ENCODE measurements around the gene STAB1.

Gene STAB1

GRCh38 chr3:52458031-52458760 lies 36.9 kb upstream of the STAB1 start:
- no peak for FAIRE-seq

DNA sequence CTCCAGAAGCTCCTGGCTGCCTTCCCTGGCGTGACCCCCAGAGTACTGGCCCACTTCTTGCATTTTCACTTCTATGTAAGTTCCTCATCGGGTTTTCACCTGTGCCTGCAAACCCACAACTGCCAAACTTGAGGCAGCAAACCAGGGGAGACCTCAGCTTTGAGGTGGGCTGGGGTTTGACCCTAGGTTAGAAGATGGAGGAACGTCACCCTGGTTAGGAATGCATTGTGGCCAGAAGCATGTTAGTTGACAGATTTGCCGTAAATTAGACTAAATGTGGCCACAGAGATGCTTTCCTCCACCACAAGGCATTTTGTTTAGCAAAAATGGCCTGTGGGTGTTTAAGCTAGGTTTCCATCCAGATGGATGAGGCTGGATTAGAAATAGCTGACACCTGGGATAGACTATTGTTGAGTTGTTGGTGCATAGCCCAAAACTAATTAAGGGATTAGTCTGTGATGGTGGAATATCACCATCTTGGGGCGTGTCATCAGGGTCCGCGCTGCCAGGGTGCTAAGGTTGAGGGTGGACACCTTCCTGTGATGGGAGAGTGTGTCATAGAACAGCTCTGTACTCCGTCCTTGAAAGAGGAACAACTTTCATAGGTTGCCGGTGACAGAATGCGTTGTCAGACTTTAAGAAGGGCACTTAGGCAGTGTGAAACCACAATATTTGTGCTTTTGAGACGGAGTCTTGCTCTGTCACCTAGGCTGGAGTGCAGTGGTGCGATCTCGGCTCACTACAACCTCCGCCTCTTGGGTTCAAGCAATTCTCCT lies 36.2 kb upstream of the STAB1 start:
- no peak for FAIRE-seq

- no peak for FAIRE-seq
These were observed 33.3 kb upstream of the STAB1 start for GRCh38 chr3:52461874-52462273.

DNA sequence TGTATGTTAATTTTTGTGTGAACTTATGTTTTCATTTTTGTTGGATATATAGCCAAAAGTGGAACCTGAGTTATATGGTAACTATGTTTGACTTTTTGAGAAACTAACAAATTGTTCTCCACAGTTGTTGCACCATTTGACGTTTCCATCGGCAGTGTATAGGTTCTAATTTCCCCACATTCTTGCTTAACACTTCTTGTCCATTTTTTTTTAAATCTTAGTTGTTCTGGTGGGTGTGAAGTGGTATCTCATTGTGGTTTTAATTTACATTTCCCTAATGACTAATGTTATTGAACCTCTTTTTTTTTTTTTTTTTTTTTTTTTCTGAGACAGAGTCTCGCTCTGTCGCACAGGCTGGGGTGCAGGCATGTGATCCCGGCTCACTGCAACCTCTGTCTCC lies 31.7 kb upstream of the STAB1 start:
- FAIRE-seq = no peak

- FAIRE-seq = no peak
These were observed 26.8 kb upstream of the STAB1 start for GRCh38 chr3:52468336-52468735.

GRCh38 chr3:52469001-52469400 lies 26.1 kb upstream of the STAB1 start:
- no peak for FAIRE-seq

DNA sequence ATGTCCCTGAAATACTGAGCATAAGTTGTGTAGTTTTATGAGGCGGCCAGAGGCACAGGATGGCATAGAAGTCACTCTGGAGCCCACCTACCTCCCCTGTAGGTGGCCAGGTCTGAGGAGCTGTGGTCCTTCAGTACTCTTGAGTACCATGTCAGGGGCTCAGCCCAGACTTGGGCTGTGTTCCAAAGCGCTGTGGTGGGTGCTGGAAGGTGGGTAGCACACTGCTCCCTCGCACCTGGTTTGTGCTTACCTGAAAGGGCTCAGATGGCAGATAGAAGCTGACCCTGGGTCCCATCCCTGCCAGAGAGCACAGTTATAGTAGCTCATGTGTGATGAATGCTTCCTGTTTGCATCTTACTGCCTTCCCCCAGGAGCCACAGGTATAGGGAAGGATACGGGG lies 24.2 kb upstream of the STAB1 start:
- no peak for FAIRE-seq

DNA sequence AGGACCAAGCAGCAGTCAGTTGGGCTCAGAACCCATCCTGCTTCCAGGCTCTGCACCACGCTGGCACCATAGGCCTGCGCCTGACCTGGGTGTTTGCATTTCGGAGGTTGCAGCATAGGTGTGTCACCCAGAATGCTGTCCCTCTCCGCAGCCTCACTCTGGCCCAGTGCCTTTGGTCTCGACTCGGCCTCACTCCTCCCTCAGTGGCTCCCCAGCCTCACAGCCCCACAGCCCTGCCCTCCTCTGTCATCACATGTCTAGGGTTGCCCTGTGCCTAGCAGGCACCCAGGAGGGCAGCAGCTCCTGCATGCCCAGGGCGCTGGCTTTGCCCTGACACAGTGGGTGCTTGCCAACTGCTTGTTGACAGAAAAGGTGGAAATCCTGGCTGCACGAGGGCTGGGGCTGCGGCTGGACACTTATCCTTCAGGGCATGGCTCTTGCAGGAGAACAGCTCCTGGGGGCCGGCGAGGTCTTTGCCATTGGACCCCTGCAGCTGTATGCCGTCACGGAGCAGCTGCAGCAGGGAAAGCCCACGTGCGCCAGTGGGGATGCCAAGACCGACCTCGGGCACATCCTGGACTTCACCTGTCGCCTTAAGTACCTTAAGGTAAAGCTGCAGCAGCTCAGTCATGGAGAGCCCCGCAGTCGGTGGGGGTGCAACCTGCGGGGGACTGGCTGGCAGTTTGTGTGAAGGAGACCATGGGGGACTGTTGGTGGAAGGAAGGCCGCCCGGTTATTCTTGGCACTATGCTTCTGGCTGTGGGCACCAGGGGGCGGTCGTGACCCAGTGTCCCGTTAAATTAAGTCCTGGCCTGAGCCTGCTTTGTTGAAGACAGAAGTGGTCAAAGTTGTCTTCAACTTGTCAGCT lies 23.5 kb upstream of the STAB1 start:
- FAIRE-seq = no peak

DNA sequence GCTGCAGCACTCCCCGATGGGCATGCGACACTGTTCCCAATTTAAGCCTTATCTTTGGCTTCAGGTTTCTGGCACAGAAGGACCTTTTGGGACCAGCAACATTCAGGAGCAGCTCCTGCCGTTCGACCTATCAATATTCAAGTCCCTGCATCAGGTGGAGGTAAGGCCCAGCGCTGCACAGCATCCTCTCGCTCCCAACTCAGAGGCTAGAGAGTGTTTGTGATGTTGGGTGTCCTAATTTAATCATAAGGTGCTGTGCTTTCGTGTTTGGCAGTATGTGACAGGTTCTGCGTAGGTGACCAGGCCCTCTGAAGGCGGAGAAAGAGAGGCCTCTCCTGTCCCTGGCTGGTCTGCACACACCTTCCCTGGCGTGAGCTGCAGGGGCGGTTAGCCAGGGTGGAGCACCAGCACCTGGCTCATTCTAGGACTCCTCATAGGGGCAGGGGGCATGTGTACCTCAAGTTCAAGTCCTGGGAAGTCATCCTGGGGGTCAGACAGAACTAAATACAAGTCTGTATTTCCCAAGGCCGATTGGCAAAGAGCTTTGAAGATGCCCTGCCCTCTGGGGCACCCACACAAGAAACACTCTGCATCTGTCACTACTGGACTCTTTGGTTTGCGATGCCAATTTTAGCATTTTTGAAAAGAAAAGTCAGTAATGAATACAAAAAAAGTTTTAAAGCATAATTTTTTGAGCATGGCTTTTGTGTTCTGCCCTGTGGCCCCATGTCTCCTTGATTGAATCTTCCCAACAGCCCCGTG lies 22.7 kb upstream of the STAB1 start:
- no peak for FAIRE-seq

- no peak for FAIRE-seq
These were observed 22.1 kb upstream of the STAB1 start for GRCh38 chr3:52473026-52473425.

DNA sequence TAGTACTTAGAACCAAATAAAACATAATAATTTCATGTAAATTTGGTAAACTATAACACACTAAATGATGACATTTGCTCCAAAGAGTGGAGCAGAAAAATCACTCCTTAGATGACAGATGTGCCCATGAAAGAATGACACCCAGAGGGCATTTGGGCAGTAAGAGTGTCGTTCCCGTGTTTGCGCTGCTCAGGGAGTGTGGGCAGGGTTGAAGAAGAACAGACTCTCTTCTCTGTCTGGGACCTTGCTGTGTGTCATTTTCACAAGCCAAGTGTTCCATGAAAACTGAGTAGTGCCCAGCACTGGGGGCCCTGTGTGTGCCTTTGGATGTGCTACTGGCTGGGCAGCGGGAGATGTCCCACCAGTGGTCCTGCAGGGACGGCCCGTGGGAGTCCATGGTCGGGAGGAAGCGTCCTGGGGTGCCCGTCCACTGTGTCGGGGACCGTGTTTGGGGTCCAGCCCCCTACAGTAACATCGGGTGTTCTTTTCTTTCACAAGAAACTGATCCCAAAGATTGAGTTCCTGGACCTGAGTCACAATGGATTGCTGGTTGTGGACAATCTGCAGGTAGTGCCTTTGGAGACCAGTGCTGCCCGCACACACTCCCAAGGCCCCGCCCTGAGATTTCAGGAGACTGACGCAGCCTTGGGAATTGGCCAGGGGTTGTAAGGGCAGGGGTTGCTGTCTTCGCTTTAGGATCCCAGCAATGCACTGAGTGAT lies 17.9 kb upstream of the STAB1 start:
- no peak for FAIRE-seq

DNA sequence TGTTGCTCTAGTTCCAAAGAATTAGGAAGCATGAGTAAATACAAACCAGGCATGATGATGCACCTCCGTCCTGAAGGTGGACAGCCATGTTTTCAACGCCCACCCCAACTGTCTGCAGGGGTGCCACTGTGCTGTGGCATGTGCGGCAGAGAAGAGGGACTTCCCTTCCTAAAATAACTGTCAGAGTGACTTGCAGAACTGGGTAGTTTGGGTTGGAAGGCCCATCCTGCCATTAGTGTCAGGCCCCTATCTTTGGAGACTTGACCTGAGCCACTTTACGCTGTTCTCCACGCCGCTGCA lies 17.4 kb upstream of the STAB1 start:
- FAIRE-seq = no peak

DNA sequence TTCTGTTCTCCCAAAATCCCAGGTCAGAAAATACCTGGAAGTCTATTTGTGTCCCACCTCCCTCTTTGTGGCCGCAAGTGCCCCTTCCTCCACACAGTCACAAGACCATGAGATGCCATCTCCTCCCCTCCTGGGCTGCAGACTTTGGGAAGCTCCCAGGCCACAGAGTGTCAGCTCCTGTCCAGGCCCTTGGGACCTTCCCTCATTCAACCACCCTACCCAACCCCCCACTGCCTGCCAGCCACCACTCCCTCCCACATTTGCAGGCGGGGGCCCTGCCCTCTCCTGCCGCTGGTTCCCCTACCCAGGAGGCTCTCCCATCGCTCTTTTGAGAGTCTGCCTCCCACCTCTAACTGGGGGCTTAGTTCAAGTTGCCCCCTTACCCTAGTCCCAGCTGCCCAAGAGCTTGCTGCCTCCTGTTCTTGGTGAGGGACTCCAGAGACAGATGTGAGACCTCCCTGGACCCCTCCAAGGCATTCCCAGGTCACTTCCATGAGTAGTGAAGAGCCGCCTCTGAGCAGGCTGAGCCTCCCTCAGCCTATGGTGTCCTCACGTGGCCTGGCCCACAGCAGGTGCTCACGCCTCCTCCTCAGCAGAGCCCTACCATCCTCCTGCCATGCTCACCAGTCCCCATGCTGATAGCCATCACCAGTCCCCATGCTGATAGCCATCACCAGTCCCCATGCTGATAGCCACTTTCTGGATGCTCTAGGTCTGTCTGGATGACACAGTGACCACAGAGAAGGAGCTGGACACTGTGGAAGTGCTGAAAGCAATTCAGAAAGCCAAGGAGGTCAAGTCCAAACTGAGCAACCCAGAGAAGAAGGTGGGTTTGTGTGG lies 15.9 kb upstream of the STAB1 start:
- FAIRE-seq = no peak

DNA sequence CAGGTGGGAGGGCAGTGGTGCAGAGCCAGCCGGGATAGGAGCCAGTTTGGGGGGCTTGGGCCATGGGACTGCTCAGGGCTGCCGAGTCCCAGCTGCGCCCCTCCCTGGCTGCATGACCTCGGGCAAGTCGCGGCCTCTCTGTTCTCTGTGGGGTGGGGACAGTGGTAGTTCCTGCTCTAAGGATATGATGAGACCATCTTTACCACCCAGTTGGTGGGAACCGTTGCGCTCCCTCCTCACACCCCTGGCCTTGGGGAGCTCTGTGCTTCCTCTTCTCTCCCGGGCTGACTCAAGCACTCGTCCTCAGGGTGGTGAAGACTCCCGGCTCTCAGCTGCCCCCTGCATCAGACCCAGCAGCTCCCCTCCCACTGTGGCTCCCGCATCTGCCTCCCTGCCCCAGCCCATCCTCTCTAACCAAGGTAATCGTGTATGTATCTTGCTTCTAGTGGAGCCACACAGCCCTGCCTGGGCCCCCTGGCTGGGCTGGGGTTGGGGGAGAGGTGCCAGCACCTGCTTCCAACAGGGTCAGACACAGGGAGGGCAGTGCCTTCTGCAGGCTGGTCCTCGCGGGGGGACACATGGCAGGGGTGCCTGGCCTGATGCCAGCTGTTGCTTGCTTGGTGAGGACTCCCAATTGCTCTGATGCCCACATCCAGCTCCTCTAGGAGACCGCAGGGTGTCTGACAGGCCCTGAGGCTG lies 15.1 kb upstream of the STAB1 start:
- no peak for FAIRE-seq

DNA sequence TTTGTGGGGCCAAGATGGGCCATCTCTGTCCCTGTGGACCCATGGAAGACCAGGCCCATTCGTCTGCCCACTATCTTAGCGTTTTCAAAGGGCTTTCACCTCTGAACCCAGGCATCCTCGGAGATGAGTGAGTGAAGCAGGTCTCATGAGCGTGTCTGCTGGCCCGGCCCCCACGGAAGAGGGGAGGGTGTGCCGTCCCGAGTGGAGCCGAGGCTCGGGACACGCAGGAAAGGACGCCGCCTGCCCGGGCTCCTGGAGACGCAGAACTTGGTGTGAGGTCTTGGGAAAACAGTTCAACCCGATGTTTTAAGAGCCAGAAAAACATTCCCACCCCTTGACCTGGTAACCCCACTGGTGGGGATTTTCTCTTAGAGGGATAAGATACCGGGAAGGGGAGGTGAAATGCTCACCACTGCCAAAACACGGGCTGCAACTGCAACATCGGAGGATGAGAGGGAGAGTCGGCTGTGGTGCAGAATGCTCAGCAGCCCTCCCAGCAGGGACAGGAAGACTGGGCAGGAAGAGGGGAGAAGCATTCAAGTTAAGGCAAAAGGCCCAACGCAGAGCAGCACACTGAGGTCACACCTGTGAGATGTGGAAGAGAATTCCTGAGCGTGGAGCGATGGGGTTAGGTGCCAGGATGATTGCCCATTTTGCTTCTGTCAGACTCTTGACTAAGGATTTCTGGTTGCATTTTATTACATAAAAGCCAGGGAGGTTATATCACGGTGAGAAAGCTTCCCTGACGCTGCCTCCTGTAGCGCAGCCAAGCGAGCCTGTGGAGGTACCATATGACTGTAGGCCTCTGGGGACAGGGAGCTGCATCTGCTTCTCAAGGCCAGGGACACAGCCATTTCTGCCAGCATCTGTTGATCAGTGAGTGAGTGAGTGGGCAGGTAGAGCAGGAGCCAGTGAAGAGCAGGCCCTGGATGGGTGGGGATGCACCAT lies 14.1 kb upstream of the STAB1 start:
- FAIRE-seq = no peak

- FAIRE-seq = no peak
These were observed 13.2 kb upstream of the STAB1 start for GRCh38 chr3:52481819-52482521.

- FAIRE-seq = no peak
These were observed 12.1 kb upstream of the STAB1 start for GRCh38 chr3:52483081-52483480.

GRCh38 chr3:52483577-52484381 lies 11.4 kb upstream of the STAB1 start:
- FAIRE-seq = no peak

All from islet of Langerhans (tissue), 1 donor.